ENCODE results near the gene FMN1.

DNA sequence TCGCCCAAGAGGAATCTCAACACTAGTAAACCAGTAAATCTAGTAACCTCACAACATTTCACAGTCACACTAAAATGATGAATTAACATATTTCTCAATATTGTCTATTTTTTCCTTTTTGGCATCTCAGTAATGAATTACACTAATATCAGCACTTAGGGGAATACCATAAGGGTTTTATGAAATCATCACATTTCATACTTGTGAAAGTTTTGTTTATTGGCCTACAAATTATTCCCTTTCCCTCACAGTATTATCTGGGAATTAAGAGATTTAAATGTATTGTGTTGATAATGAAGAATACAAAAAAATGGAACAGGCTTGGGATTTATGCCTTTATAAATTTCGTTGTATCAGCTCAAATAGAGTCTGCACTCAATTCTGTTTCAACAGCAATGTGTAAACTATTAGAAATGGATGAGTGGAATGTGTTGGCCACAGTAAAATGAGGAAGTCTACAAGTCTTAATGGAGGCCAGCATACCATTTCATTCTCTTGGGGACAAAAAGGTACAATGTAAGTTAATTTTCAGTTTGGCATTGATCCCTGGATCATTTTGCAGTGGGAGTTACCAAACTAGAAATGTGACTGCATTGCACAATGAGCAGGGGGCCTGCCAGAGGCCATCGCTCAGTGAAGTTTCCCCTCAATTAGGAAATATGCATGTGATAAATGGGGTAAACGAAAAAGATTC is 195.4 kb downstream of the FMN1 start:
- TF ChIP-seq, protein P1, sequence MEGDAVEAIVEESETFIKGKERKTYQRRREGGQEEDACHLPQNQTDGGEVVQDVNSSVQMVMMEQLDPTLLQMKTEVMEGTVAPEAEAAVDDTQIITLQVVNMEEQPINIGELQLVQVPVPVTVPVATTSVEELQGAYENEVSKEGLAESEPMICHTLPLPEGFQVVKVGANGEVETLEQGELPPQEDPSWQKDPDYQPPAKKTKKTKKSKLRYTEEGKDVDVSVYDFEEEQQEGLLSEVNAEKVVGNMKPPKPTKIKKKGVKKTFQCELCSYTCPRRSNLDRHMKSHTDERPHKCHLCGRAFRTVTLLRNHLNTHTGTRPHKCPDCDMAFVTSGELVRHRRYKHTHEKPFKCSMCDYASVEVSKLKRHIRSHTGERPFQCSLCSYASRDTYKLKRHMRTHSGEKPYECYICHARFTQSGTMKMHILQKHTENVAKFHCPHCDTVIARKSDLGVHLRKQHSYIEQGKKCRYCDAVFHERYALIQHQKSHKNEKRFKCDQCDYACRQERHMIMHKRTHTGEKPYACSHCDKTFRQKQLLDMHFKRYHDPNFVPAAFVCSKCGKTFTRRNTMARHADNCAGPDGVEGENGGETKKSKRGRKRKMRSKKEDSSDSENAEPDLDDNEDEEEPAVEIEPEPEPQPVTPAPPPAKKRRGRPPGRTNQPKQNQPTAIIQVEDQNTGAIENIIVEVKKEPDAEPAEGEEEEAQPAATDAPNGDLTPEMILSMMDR (IDR thresholded peaks at IDR 0.05): no peak
- no peak for TF ChIP-seq POLR2A (IDR thresholded peaks at IDR 0.05)

All from body of pancreas (tissue), 4 donors.